Tibial nerve (tissue), 4 donors: Measurements from ENCODE around the gene OGFR.

ENCODE experiments used
- CTCF ChIP-seq, 5 experiments: fragments of 200-600 bp in 3 of 5; fragments of 450-650 bp in 2 of 5; sonication (generic) in 3 of 5; IDR thresholded peaks; one replicate each; pipeline ENCODE4 v1.5.1; 2016 to 2019; ENCODE audit warnings: antibody characterized with exemption in 5 of 5, mild to moderate bottlenecking in 3 of 5, moderate library complexity in 2 of 5
- EP300 ChIP-seq, 2 donors: sonication (generic); formaldehyde crosslinking; IDR thresholded peaks; one replicate each; pipeline ENCODE4 v1.6.1; 2017; ENCODE audit warnings: antibody characterized with exemption in 2 of 2, mild to moderate bottlenecking in 1 of 2
- POLR2A ChIP-seq, 2 donors: fragments of 450-650 bp; IDR thresholded peaks; one replicate each; pipeline ENCODE4 v1.6.1; 2017; ENCODE audit warnings: antibody characterized with exemption in 2 of 2, mild to moderate bottlenecking in 2 of 2, moderate library complexity in 2 of 2

DNA sequence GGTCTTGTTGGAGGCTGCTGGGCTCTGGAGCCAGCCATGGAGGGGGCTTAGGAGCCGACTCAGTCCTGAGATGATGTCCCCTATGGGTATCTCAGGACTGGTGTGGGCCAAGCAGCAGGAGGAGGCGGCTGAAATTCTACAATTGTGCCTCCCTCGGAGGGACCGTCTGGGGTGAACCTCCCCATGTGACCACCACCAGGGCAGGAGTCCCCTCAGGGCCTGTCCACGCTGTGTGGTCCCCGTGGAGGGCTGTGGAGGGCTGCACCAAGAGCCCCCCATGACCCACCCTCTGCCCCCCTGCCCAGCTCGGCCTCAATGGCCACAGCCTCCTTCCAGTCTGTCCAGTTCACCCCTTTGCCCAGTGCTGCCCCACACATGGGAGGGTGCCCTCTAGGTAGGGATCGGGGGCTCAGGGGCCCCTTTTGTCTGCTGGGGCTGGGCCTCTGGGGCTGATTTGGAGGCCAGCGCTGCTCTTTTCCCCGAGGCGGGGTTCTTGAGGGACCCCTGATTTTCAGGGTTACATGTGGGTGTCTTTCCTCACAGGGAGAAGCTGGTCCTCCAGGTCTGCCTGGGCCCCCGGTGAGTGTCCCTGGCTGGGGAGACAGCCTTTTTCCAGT is 13.4 kb downstream of the OGFR start:
- TF ChIP-seq CTCF (IDR thresholded peaks at IDR 0.05) (no peak), POLR2A (IDR thresholded peaks at IDR 0.05) (no peak), EP300 (IDR thresholded peaks at IDR 0.05) (no peak)
